ENCODE data around the gene PDK1. TPM values are rescaled to one million over a fixed set of nuclear protein-coding genes. Genes with fewer than 3 reads are reported as not detected.

PDK1 gene
- total RNA-seq, 4 donors from 2014 or later: 4.8 to 49.4 (median 11.4) TPM

GRCh38 chr2:172513524-172513900 lies 42.4 kb upstream of the PDK1 start:
- intact Hi-C loops (cut with DNase I; ENCODE audit: low total_unique reads) (no loop called here), in situ Hi-C loops (cut with MboI; ENCODE audit: low pct_ligation_motif_present in 1 of 4, low pct_unique_long_range_greater_than_20kb in 1 of 4, low sequenced_read_pairs in 3 of 4) (no loop called here)
- H3K27me3 ChIP-seq: no peaks in the 10 kb centered on the region
- 98 to 100% methylated on average over 1 to 6 of the region's 6 CpGs for WGBS, 2 donors (ENCODE audit: low coverage in 1 of 2)
- TF ChIP-seq EP300 (IDR thresholded peaks at IDR 0.05; ENCODE audit: low read depth) (no peak), POLR2AphosphoS5 (IDR thresholded peaks at IDR 0.05) (no peak), CTCF (IDR thresholded peaks at IDR 0.05) (no peak)
- no peaks in the 10 kb centered on the region for H3K4me1 ChIP-seq
- H3K9me3 ChIP-seq: peaks cover 15 to 31% of the 10 kb centered on the region in 2 donors
- no peaks in the 10 kb centered on the region for H3K36me3 ChIP-seq
- no peak overlapping the region for H3K4me3 ChIP-seq
- H3K27ac ChIP-seq: no peak overlapping the region
- DNase-seq: no peak

- Histone ChIP-seq H3K4me1 (no peaks in the 10 kb centered on the region), H3K4me3 (no peak overlapping the region), H3K27ac (no peak overlapping the region), H3K9me3 (peaks cover 15 to 31% of the 10 kb centered on the region in 2 donors), H3K36me3 (no peaks in the 10 kb centered on the region), H3K27me3 (no peaks in the 10 kb centered on the region)
- TF ChIP-seq CTCF (IDR thresholded peaks at IDR 0.05) (no peak), POLR2A (IDR thresholded peaks at IDR 0.05) (no peak), EP300 (IDR thresholded peaks at IDR 0.05; ENCODE audit: low read depth) (no peak), POLR2AphosphoS5 (IDR thresholded peaks at IDR 0.05) (no peak)
- intact Hi-C loops (cut with DNase I; ENCODE audit: low total_unique reads) (no loop called here), in situ Hi-C loops (cut with MboI; ENCODE audit: low pct_ligation_motif_present in 1 of 4, low pct_unique_long_range_greater_than_20kb in 1 of 4, low sequenced_read_pairs in 3 of 4) (no loop called here)
- DNase-seq: no peak
- 86 to 92% methylated on average over 9 to 15 of the region's 15 CpGs for WGBS, 2 donors (ENCODE audit: low coverage in 1 of 2)
Observed at GRCh38 chr2:172513935-172514586, 41.8 kb upstream of the PDK1 start.

GRCh38 chr2:172516299-172516698 lies 39.6 kb upstream of the PDK1 start:
- no peak overlapping the region for H3K27ac ChIP-seq
- no peak overlapping the region for H3K4me3 ChIP-seq
- no peaks in the 10 kb centered on the region for H3K4me1 ChIP-seq
- no peaks in the 10 kb centered on the region for H3K36me3 ChIP-seq
- WGBS, 2 donors (ENCODE audit: low coverage in 1 of 2): 40% methylated on average over 1 of the region's 1 CpG; no CpG with 5 or more reads in 1 of the 2 donors
- DNase-seq: no peak
- in situ Hi-C loops (cut with MboI; ENCODE audit: low pct_ligation_motif_present in 1 of 4, low pct_unique_long_range_greater_than_20kb in 1 of 4, low sequenced_read_pairs in 3 of 4): no loop called here
- H3K9me3 ChIP-seq: peaks cover 15 to 31% of the 10 kb centered on the region in 2 donors
- TF ChIP-seq CTCF (IDR thresholded peaks at IDR 0.05): no peak
- TF ChIP-seq POLR2AphosphoS5 (IDR thresholded peaks at IDR 0.05): no peak
- no peak for TF ChIP-seq EP300 (IDR thresholded peaks at IDR 0.05; ENCODE audit: low read depth)
- TF ChIP-seq POLR2A (IDR thresholded peaks at IDR 0.05): no peak
- no peaks in the 10 kb centered on the region for H3K27me3 ChIP-seq
- intact Hi-C loops (cut with DNase I; ENCODE audit: low total_unique reads): no loop called here

GRCh38 chr2:172518995-172519394 lies 36.9 kb upstream of the PDK1 start:
- H3K27ac ChIP-seq: no peak overlapping the region
- TF ChIP-seq EP300 (IDR thresholded peaks at IDR 0.05; ENCODE audit: low read depth) (no peak), POLR2AphosphoS5 (IDR thresholded peaks at IDR 0.05) (no peak), CTCF (IDR thresholded peaks at IDR 0.05) (no peak), POLR2A (IDR thresholded peaks at IDR 0.05) (no peak)
- intact Hi-C loops (cut with DNase I; ENCODE audit: low total_unique reads) (no loop called here), in situ Hi-C loops (cut with MboI; ENCODE audit: low pct_ligation_motif_present in 1 of 4, low pct_unique_long_range_greater_than_20kb in 1 of 4, low sequenced_read_pairs in 3 of 4) (no loop called here)
- no peak overlapping the region for H3K4me3 ChIP-seq
- no peaks in the 10 kb centered on the region for H3K36me3 ChIP-seq
- DNase-seq: no peak
- H3K9me3 ChIP-seq: peaks cover 0 to 7% of the 10 kb centered on the region in 2 donors
- H3K27me3 ChIP-seq: no peaks in the 10 kb centered on the region
- no peaks in the 10 kb centered on the region for H3K4me1 ChIP-seq

Measured in transverse colon (tissue), 4 donors.